ENCODE data around the gene NAALADL2. TPM values are rescaled to one million over a fixed set of nuclear protein-coding genes. Genes with fewer than 3 reads are reported as not detected.

NAALADL2 gene
- total RNA-seq, 1 donor from 2014 or later = 1.1 TPM

DNA sequence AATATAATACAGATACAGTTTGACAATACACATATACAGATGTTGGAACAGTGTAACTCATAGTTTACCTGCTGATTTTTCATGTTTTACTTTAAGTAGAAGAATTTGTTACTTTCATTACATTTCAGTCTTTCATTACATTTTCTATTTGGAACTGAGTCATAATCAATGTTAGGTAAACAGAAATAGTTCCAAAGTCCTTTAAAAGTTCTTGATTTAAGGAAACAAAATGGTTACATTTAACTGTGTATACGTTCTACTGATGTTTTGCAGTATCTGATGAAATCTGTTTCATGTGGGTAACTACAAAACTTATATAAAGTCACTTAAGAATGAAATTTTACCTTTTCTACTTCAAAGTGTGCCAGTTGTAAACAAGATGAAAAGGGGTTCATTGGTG is 721.2 kb downstream of the NAALADL2 start:
- no peaks in the 10 kb centered on the region for H3K36me3 ChIP-seq (ENCODE audit: control insufficient read depth, insufficient read depth, low read length)
- H3K4me3 ChIP-seq (ENCODE audit: low read depth, low read length) = no peak overlapping the region
- DNase-seq (ENCODE audit: low read depth) (no peak), FAIRE-seq (no peak)
- TF ChIP-seq, protein P1, sequence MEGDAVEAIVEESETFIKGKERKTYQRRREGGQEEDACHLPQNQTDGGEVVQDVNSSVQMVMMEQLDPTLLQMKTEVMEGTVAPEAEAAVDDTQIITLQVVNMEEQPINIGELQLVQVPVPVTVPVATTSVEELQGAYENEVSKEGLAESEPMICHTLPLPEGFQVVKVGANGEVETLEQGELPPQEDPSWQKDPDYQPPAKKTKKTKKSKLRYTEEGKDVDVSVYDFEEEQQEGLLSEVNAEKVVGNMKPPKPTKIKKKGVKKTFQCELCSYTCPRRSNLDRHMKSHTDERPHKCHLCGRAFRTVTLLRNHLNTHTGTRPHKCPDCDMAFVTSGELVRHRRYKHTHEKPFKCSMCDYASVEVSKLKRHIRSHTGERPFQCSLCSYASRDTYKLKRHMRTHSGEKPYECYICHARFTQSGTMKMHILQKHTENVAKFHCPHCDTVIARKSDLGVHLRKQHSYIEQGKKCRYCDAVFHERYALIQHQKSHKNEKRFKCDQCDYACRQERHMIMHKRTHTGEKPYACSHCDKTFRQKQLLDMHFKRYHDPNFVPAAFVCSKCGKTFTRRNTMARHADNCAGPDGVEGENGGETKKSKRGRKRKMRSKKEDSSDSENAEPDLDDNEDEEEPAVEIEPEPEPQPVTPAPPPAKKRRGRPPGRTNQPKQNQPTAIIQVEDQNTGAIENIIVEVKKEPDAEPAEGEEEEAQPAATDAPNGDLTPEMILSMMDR (IDR thresholded peaks at IDR 0.05; ENCODE audit: insufficient read depth, low read length, severe bottlenecking) = no peak
- H3K27me3 ChIP-seq (ENCODE audit: control insufficient read depth, insufficient read depth, low read length) = no peaks in the 10 kb centered on the region

DNA sequence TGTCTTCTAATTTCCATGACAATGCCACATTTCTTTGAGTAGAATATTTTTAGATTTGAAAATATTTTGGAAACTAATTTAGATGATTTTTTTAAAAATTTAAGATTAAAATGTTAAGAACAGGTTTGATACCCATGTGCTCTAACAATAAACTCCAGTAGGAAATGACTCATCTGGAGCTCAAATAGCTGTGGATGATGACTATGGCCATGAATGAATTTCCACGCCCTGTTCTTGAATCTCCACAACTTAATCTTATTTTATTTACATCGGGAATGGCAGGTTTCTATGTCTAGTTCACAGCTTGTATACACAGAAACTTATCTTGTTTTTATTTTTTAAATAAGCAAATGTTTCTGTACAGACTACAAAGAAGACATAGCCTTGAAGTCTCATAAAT is 726.8 kb downstream of the NAALADL2 start:
- no peak overlapping the region for H3K4me3 ChIP-seq (ENCODE audit: low read depth, low read length)
- no peak for FAIRE-seq

DNA sequence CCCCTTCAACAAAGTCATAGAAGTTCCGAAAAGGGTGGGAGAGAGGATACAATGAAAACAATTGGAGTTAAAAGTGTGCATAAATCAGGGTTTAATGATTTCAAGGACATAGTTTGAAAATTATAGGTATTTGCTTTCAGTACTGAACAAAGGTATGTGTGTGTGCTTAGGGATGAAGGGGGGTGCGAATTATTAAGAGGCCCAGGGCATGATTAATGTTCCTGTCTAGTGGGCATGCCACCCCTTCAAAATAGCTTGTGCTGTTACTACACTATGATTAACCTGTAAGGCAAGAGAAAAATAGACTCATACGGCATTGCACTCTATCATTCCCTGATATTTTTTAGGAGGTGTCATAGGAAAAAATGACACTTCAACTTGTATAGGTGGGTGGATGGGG is 731.6 kb downstream of the NAALADL2 start:
- H3K36me3 ChIP-seq (ENCODE audit: control insufficient read depth, insufficient read depth, low read length) = no peaks in the 10 kb centered on the region
- no peaks in the 10 kb centered on the region for H3K27me3 ChIP-seq (ENCODE audit: control insufficient read depth, insufficient read depth, low read length)
- FAIRE-seq (no peak), DNase-seq (ENCODE audit: low read depth) (no peak)
- TF ChIP-seq, protein P1 (IDR thresholded peaks at IDR 0.05; ENCODE audit: insufficient read depth, low read length, severe bottlenecking) = no peak
- H3K4me3 ChIP-seq (ENCODE audit: low read depth, low read length) = no peak overlapping the region

More for the DNA sequence above, 726.8 kb downstream of the NAALADL2 start:
- Histone ChIP-seq H3K36me3 (ENCODE audit: control insufficient read depth, insufficient read depth, low read length) (no peaks in the 10 kb centered on the region), H3K27me3 (ENCODE audit: control insufficient read depth, insufficient read depth, low read length) (no peaks in the 10 kb centered on the region)
- TF ChIP-seq, protein P1 (IDR thresholded peaks at IDR 0.05; ENCODE audit: insufficient read depth, low read length, severe bottlenecking) = no peak
- DNase-seq (ENCODE audit: low read depth) = peak; percentile 87

DNA sequence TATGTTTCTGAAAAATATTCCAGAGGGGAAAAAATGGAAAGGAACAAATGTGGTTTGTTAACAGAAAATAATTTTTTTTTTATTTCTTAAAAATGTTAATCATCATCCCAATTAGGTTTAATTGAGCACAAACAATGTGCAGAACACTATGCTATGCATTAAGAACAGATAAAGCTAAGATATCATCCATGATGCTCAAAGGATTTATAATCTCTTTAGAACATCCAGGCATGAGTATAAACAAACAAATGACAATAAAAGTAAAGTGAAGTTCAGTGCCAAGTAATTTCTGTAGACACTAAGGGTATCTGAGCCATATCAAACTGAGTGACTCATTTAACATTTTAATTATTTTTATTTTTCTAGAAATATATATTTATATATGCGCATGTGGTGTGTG is 732.2 kb downstream of the NAALADL2 start:
- TF ChIP-seq, protein P1 (IDR thresholded peaks at IDR 0.05; ENCODE audit: insufficient read depth, low read length, severe bottlenecking) = no peak
- H3K4me3 ChIP-seq (ENCODE audit: low read depth, low read length) = no peak overlapping the region
- DNase-seq (ENCODE audit: low read depth) (no peak), FAIRE-seq (no peak)
- no peaks in the 10 kb centered on the region for H3K27me3 ChIP-seq (ENCODE audit: control insufficient read depth, insufficient read depth, low read length)
- H3K36me3 ChIP-seq (ENCODE audit: control insufficient read depth, insufficient read depth, low read length) = no peaks in the 10 kb centered on the region

DNA sequence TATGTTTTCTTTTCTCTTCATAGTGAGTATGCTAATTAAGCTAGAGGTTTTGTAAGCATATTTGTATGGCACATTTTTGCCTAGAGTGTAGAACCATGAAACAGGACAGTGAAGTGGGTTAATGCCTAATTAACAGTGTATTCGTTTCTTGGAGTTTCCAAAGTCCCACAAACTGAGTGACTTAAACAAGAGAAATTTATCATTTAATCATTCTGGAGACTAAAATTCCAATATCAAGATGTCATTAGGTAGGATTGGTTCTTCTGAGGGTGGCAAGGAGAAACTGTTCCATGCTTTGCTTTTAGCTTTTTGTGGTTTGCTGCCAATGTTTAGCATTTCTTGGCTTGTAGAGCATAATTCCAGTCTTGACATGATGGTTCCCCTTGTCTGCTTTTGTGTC is 734.2 kb downstream of the NAALADL2 start:
- FAIRE-seq (no peak), DNase-seq (ENCODE audit: low read depth) (no peak)
- H3K36me3 ChIP-seq (ENCODE audit: control insufficient read depth, insufficient read depth, low read length) = no peaks in the 10 kb centered on the region
- no peak overlapping the region for H3K4me3 ChIP-seq (ENCODE audit: low read depth, low read length)
- TF ChIP-seq, protein P1 (IDR thresholded peaks at IDR 0.05; ENCODE audit: insufficient read depth, low read length, severe bottlenecking) = no peak
- no peaks in the 10 kb centered on the region for H3K27me3 ChIP-seq (ENCODE audit: control insufficient read depth, insufficient read depth, low read length)

DNA sequence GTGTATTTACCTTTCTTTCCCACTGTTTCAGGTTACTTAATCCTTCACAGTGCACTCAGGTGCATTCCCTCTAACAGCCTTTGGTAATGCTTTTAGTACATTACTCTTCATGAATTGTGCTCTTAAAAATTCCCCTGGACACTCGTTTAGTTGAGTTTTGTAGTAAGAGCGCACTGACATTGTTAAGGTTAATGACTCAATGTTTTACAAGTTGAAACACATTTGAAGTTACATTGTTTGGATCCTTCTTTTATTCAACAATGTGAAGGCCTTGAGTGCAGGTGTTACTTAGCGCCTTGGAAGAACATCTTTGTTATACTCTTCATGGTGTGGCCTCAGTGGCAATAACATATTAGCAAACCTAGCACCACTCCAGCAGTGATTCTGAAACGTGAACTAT is 739.6 kb downstream of the NAALADL2 start:
- DNase-seq (ENCODE audit: low read depth) (peak; percentile 79), FAIRE-seq (no peak)
- Histone ChIP-seq H3K27me3 (ENCODE audit: control insufficient read depth, insufficient read depth, low read length) (no peaks in the 10 kb centered on the region), H3K36me3 (ENCODE audit: control insufficient read depth, insufficient read depth, low read length) (no peaks in the 10 kb centered on the region), H3K4me3 (ENCODE audit: low read depth, low read length) (no peak overlapping the region)
- TF ChIP-seq, protein P1 (IDR thresholded peaks at IDR 0.05; ENCODE audit: insufficient read depth, low read length, severe bottlenecking) = no peak

All from bronchial epithelial cell (primary cell).